Prostate gland (tissue), 2 donors: Measurements from ENCODE around the gene EIF4B. TPM values are rescaled to one million over a fixed set of nuclear protein-coding genes. Genes with fewer than 3 reads are reported as not detected.

Experiments used
- DNase-seq: peaks from one replicate; pipeline ENCODE4 v3.0.0-alpha.2; 2019; ENCODE audit warnings: low spot score
- H3K27ac ChIP-seq, 2 donors: fragments of 200-600 bp; sonication (generic); 2 replicates each; pipeline ENCODE4 v1.5.1; 2017 to 2019
- H3K27me3 ChIP-seq: fragments of 200-600 bp; sonication (generic); replicated peaks from 2 replicates; pipeline ENCODE4 v1.5.1; 2019; ENCODE audit not compliant: insufficient read depth
- H3K36me3 ChIP-seq, 2 donors: fragments of 200-600 bp; sonication (generic); 1 replicate in 1 of 2; 2 replicates in 1 of 2; pipeline versions ENCODE4 v1.5.1 to v1.8.1; 2017 to 2019
- H3K4me1 ChIP-seq: fragments of 200-600 bp; sonication (generic); replicated peaks from 2 replicates; pipeline ENCODE4 v1.5.1; 2019
- H3K4me3 ChIP-seq, 2 donors: fragments of 200-600 bp; sonication (generic); 2 replicates each; pipeline ENCODE4 v1.5.1; 2017 to 2019
- H3K9me3 ChIP-seq: fragments of 200-600 bp; sonication (generic); 2 replicates; pipeline ENCODE4 v1.5.1; 2017
- CTCF ChIP-seq, 4 experiments: fragments of 200-600 bp in 2 of 4; fragments of 450-650 bp in 2 of 4; sonication (generic) in 2 of 4; IDR thresholded peaks; 1 replicate in 3 of 4; 2 replicates in 1 of 4; pipeline ENCODE4 v1.5.1; 2016 to 2019; ENCODE audit warnings: antibody characterized with exemption in 4 of 4, mild to moderate bottlenecking in 2 of 4, moderate library complexity in 2 of 4
- POLR2A ChIP-seq: fragments of 450-650 bp; IDR thresholded peaks from one replicate; pipeline ENCODE4 v1.6.1; 2016; ENCODE audit warnings: antibody characterized with exemption, mild to moderate bottlenecking
- POLR2AphosphoS5 ChIP-seq: sonication (generic); formaldehyde crosslinking; IDR thresholded peaks from one replicate; pipeline ENCODE4 v1.6.1; 2017; ENCODE audit warnings: antibody characterized with exemption
- WGBS: methylation state at CpG from one replicate; pipeline ENCODE4 v1.1.5; 2018; 5-methylcytosine and 5-hydroxymethylcytosine counted together
- intact Hi-C: fragments of 100-400 bp; cut with DNase I; formaldehyde crosslinking; loops from one replicate; pipeline ENCODE4 v1.14.2; 2022
- total RNA-seq, 2 donors: library from RNA; depleted of rRNA; stranded (reverse); fragments of >200 nt; gene quantifications; one replicate each; pipeline ENCODE4 v1.1.0, GENCODE V29; 2016

EIF4B gene
- total RNA-seq, 2 donors from 2014 or later = 419 to 458 TPM

- H3K36me3 ChIP-seq = no peaks in the 10 kb centered on the region
- no peaks in the 10 kb centered on the region for H3K9me3 ChIP-seq
- DNase-seq = no peak
- WGBS = 37% methylated on average over 12 of the region's 12 CpGs
- no peak overlapping the region for H3K4me3 ChIP-seq
- H3K27ac ChIP-seq = no peak overlapping the region
- no peaks in the 10 kb centered on the region for H3K4me1 ChIP-seq
- TF ChIP-seq CTCF (IDR thresholded peaks at IDR 0.05) = no peak
- no peak for TF ChIP-seq POLR2AphosphoS5
- no peak for TF ChIP-seq POLR2A
- H3K27me3 ChIP-seq = no peaks in the 10 kb centered on the region
- intact Hi-C loops = loop anchor here (10.0 kb wide), 1 partner anchor 384 kb away; no protein-coding TSS in a partner anchor
Observed at GRCh38 chr12:52969166-52969795, 37.0 kb upstream of the EIF4B start.

GRCh38 chr12:52969828-52970569 lies 36.3 kb upstream of the EIF4B start:
- no peak for TF ChIP-seq CTCF (IDR thresholded peaks at IDR 0.05)
- peak; percentile 74 for TF ChIP-seq POLR2AphosphoS5
- H3K4me3 ChIP-seq = no peak overlapping the region
- intact Hi-C loops = loop anchor here (10.0 kb wide), 1 partner anchor 385 kb away; no protein-coding TSS in a partner anchor
- 11% methylated on average over 7 of the region's 7 CpGs for WGBS
- H3K27me3 ChIP-seq = no peaks in the 10 kb centered on the region
- H3K27ac ChIP-seq = peak overlapping the region; percentile 45 to 55
- no peaks in the 10 kb centered on the region for H3K9me3 ChIP-seq
- H3K4me1 ChIP-seq = no peaks in the 10 kb centered on the region
- H3K36me3 ChIP-seq = no peaks in the 10 kb centered on the region
- peak; percentile 91 for DNase-seq

- H3K27me3 ChIP-seq = no peaks in the 10 kb centered on the region
- intact Hi-C loops = no loop called here
- H3K4me1 ChIP-seq = no peaks in the 10 kb centered on the region
- TF ChIP-seq POLR2A (no peak), POLR2AphosphoS5 (no peak), CTCF (IDR thresholded peaks at IDR 0.05) (no peak)
- H3K36me3 ChIP-seq = no peaks in the 10 kb centered on the region
- H3K9me3 ChIP-seq = no peaks in the 10 kb centered on the region
- H3K27ac ChIP-seq = peak overlapping the region; percentile 18 to 35
- WGBS = 40% methylated on average over 8 of the region's 8 CpGs
- no peak overlapping the region for H3K4me3 ChIP-seq
- DNase-seq = peak; percentile 23
Observed at GRCh38 chr12:52971679-52972329, 34.5 kb upstream of the EIF4B start.

GRCh38 chr12:52975204-52975603 lies 31.1 kb upstream of the EIF4B start:
- H3K4me3 ChIP-seq = no peak overlapping the region
- DNase-seq = no peak
- intact Hi-C loops = no loop called here
- no peaks in the 10 kb centered on the region for H3K9me3 ChIP-seq
- peak overlapping the region in 1 of 2 donors; percentile 33 for H3K27ac ChIP-seq
- no peaks in the 10 kb centered on the region for H3K27me3 ChIP-seq
- WGBS = 40% methylated on average over 3 of the region's 3 CpGs
- no peaks in the 10 kb centered on the region for H3K36me3 ChIP-seq
- H3K4me1 ChIP-seq = no peaks in the 10 kb centered on the region
- no peak for TF ChIP-seq POLR2AphosphoS5
- no peak for TF ChIP-seq CTCF (IDR thresholded peaks at IDR 0.05)
- no peak for TF ChIP-seq POLR2A
